Measurements from ENCODE around the gene MAPK6.

- TF ChIP-seq CTCF (IDR thresholded peaks at IDR 0.05): no peak
- TF ChIP-seq POLR2A (IDR thresholded peaks at IDR 0.05): no peak
Observed at GRCh38 chr15:52071570-52071969, 52.6 kb downstream of the MAPK6 start.

All from adrenal gland (tissue), 5 donors.